WTC11 (cell line): ENCODE measurements around the gene SORCS2. TPM values are rescaled to one million over a fixed set of nuclear protein-coding genes. Genes with fewer than 3 reads are reported as not detected.

Source experiments
- ATAC-seq: fragments of 200-7000 bp; cut with Tn5 transposase; 2 replicates; pipeline ENCODE4 v1.10.0; 2021; ENCODE audit warnings: mild to moderate bottlenecking, moderate library complexity
- CTCF ChIA-PET: fragments of 300-600 bp; sonication (Branson Sonifier 250); formaldehyde crosslinking; loops from one replicate; lab custom pipeline; 2021; ENCODE audit warnings: antibody characterized with exemption; lab: Charles Lee
- POLR2A ChIA-PET: fragments of 350-600 bp; sonication (Branson Sonifier 250); formaldehyde crosslinking; loops from one replicate; lab custom pipeline; 2021; ENCODE audit warnings: antibody characterized with exemption; lab: Charles Lee
- DNase-seq: peaks from one replicate; pipeline ENCODE4 v3.0.0; 2021; ENCODE audit warnings: low spot score
- H3K27ac Mint-ChIP-seq: 2 replicates; pipeline ENCODE4 v1.8.0; 2021; ENCODE audit warnings: mixed read lengths
- H3K27me3 Mint-ChIP-seq: 2 replicates; pipeline ENCODE4 v1.8.0; 2021; ENCODE audit warnings: low read depth, mild to moderate bottlenecking, moderate library complexity, mixed read lengths
- H3K36me3 Mint-ChIP-seq: 2 replicates; pipeline ENCODE4 v1.8.0; 2021; ENCODE audit warnings: mixed read lengths
- H3K4me1 Mint-ChIP-seq: 2 replicates; pipeline ENCODE4 v1.8.0; 2022; ENCODE audit warnings: mixed read lengths
- H3K4me3 Mint-ChIP-seq: 2 replicates; pipeline ENCODE4 v1.8.0; 2021; ENCODE audit warnings: mild to moderate bottlenecking, moderate library complexity, mixed read lengths
- H3K9me3 Mint-ChIP-seq: 2 replicates; pipeline ENCODE4 v1.8.0; 2021; ENCODE audit warnings: mixed read lengths
- AFF4 ChIP-seq: sonication (generic); formaldehyde crosslinking; IDR thresholded peaks from 2 replicates; pipeline ENCODE4 v1.8.1; 2023; ENCODE audit warnings: mild to moderate bottlenecking, missing genetic modification reagents, borderline replicate concordance
- ATF3 ChIP-seq: sonication (generic); formaldehyde crosslinking; conservative IDR thresholded peaks from 2 replicates; pipeline ENCODE4 v1.8.1; 2022; ENCODE audit warnings: mild to moderate bottlenecking, missing genetic modification reagents
- ATF6 ChIP-seq: sonication (generic); formaldehyde crosslinking; IDR thresholded peaks from 2 replicates; pipeline ENCODE4 v1.8.1; 2023; ENCODE audit warnings: mild to moderate bottlenecking, missing genetic modification reagents
- E2F4 ChIP-seq: sonication (generic); formaldehyde crosslinking; IDR thresholded peaks from 2 replicates; pipeline ENCODE4 v1.8.1; 2022; ENCODE audit warnings: low read depth, mild to moderate bottlenecking, moderate library complexity, missing genetic modification reagents, borderline replicate concordance
- EMX1 ChIP-seq: fragments of 250-450 bp; sonication (Bioruptor Pico); IDR thresholded peaks from 2 replicates; pipeline ENCODE4 v1.8.0; 2021; ENCODE audit warnings: mild to moderate bottlenecking
- ETV6 ChIP-seq: sonication (generic); formaldehyde crosslinking; IDR thresholded peaks from 2 replicates; pipeline ENCODE4 v1.8.1; 2022; ENCODE audit warnings: mild to moderate bottlenecking, missing genetic modification reagents
- FOXK1 ChIP-seq: sonication (generic); formaldehyde crosslinking; IDR thresholded peaks from 2 replicates; pipeline ENCODE4 v1.8.0; 2022; ENCODE audit warnings: mild to moderate bottlenecking, moderate library complexity, missing genetic modification reagents
- GRHL2 ChIP-seq: fragments of 250-450 bp; sonication (Bioruptor Pico); IDR thresholded peaks from 2 replicates; pipeline ENCODE4 v1.8.0; 2022; ENCODE audit warnings: mild to moderate bottlenecking, moderate library complexity; ENCODE audit not compliant: insufficient replicate concordance, severe bottlenecking
- MLX ChIP-seq: sonication (generic); formaldehyde crosslinking; IDR thresholded peaks from 2 replicates; pipeline ENCODE4 v1.8.1; 2023; ENCODE audit warnings: mild to moderate bottlenecking, missing genetic modification reagents, moderate library complexity
- MXD4 ChIP-seq: fragments of 250-450 bp; sonication (Bioruptor Pico); IDR thresholded peaks from 2 replicates; pipeline ENCODE4 v1.8.0; 2021; ENCODE audit warnings: mild to moderate bottlenecking, moderate library complexity, borderline replicate concordance
- NR1H2 ChIP-seq: sonication (generic); formaldehyde crosslinking; IDR thresholded peaks from 2 replicates; pipeline ENCODE4 v1.9.0; 2021; ENCODE audit warnings: mild to moderate bottlenecking, moderate library complexity, missing genetic modification reagents
- NR3C1 ChIP-seq: sonication (generic); formaldehyde crosslinking; conservative IDR thresholded peaks from 2 replicates; pipeline ENCODE4 v1.8.1; 2023; ENCODE audit warnings: low read depth, mild to moderate bottlenecking, missing genetic modification reagents
- SMAD3 ChIP-seq: sonication (generic); formaldehyde crosslinking; IDR thresholded peaks from 2 replicates; pipeline ENCODE4 v1.8.0; 2022; ENCODE audit warnings: missing genetic modification reagents, mild to moderate bottlenecking, borderline replicate concordance
- SOX15 ChIP-seq: fragments of 250-450 bp; sonication (Bioruptor Pico); IDR thresholded peaks from 2 replicates; pipeline ENCODE4 v1.9.0; 2021; ENCODE audit warnings: mild to moderate bottlenecking
- STAT6 ChIP-seq: sonication (generic); formaldehyde crosslinking; conservative IDR thresholded peaks from 2 replicates; pipeline ENCODE4 v1.8.1; 2023; ENCODE audit warnings: mild to moderate bottlenecking, low read depth, missing genetic modification reagents, moderate library complexity
- TCF7 ChIP-seq: sonication (generic); formaldehyde crosslinking; IDR thresholded peaks from 2 replicates; pipeline ENCODE4 v1.8.0; 2022; ENCODE audit warnings: mild to moderate bottlenecking, low read depth, missing genetic modification reagents, moderate library complexity
- ZBTB43 ChIP-seq: sonication (generic); formaldehyde crosslinking; IDR thresholded peaks from 2 replicates; pipeline ENCODE4 v1.8.1; 2023; ENCODE audit warnings: mild to moderate bottlenecking, missing genetic modification reagents
- ZNF138 ChIP-seq: sonication (generic); formaldehyde crosslinking; conservative IDR thresholded peaks from 2 replicates; pipeline ENCODE4 v1.8.1; 2022; ENCODE audit warnings: mild to moderate bottlenecking, moderate library complexity, missing genetic modification reagents
- ZNF219 ChIP-seq: sonication (generic); formaldehyde crosslinking; IDR thresholded peaks from 2 replicates; pipeline ENCODE4 v1.8.0; 2023; ENCODE audit warnings: missing genetic modification reagents, mild to moderate bottlenecking, borderline replicate concordance
- ZNF232 ChIP-seq: sonication (generic); formaldehyde crosslinking; IDR thresholded peaks from 2 replicates; pipeline ENCODE4 v1.8.0; 2022; ENCODE audit warnings: mild to moderate bottlenecking, missing genetic modification reagents
- total RNA-seq: library from RNA; stranded (reverse); gene quantifications from 3 replicates; pipeline ENCODE4 v1.2.3, GENCODE V29; 2021

Gene SORCS2
- total RNA-seq, 1 experiment from 2014 or later: 6.6 TPM

GRCh38 chr4:7712021-7712671, 519.8 kb downstream of the SORCS2 start:
- H3K27ac Mint-ChIP-seq: no peak overlapping the region
- no peaks in the 10 kb centered on the region for H3K27me3 Mint-ChIP-seq
- TF ChIP-seq ZNF232 (CRISPR knock-in tag) (no peak), ZNF138 (no peak), NR3C1 (CRISPR knock-in tag) (no peak), SOX15 (no peak)
- CTCF ChIA-PET: no interaction called here
- DNase-seq (no peak), ATAC-seq (no peak)
- POLR2A ChIA-PET: no interaction called here
- H3K9me3 Mint-ChIP-seq: no peaks in the 10 kb centered on the region
- no peak overlapping the region for H3K4me3 Mint-ChIP-seq
- no peaks in the 10 kb centered on the region for H3K4me1 Mint-ChIP-seq
- no peaks in the 10 kb centered on the region for H3K36me3 Mint-ChIP-seq

GRCh38 chr4:7713757-7714156, 521.4 kb downstream of the SORCS2 start:
- TF ChIP-seq ZBTB43 (CRISPR knock-in tag): no peak
- TF ChIP-seq FOXK1: no peak
- no peak for TF ChIP-seq NR1H2 (CRISPR knock-in tag)
- no peak for TF ChIP-seq ATF3 (CRISPR knock-in tag)
- no peak for TF ChIP-seq ZNF219 (CRISPR knock-in tag)
- TF ChIP-seq TCF7 (CRISPR knock-in tag): no peak
- TF ChIP-seq ZNF138: no peak
- no peak for TF ChIP-seq ETV6 (CRISPR knock-in tag)
- TF ChIP-seq EMX1 (CRISPR knock-in tag): no peak
- TF ChIP-seq E2F4: no peak
- no peak for TF ChIP-seq MXD4 (CRISPR knock-in tag)
- no peak for TF ChIP-seq ATF6 (CRISPR knock-in tag)
- TF ChIP-seq MLX: no peak
- no peak for TF ChIP-seq SMAD3
- H3K27me3 Mint-ChIP-seq: peaks cover 2% of the 10 kb centered on the region
- CTCF ChIA-PET: interaction anchor here (1.2 kb wide), 1 partner anchor 9 kb away, joined by 6 read pairs; no protein-coding TSS in a partner anchor
- no peaks in the 10 kb centered on the region for H3K36me3 Mint-ChIP-seq
- DNase-seq (no peak), ATAC-seq (no peak)
- peaks cover 3% of the 10 kb centered on the region for H3K4me1 Mint-ChIP-seq
- H3K9me3 Mint-ChIP-seq: no peaks in the 10 kb centered on the region
- H3K4me3 Mint-ChIP-seq: no peak overlapping the region
- no peak overlapping the region for H3K27ac Mint-ChIP-seq
- POLR2A ChIA-PET: no interaction called here

GRCh38 chr4:7714176-7714575, 521.8 kb downstream of the SORCS2 start:
- peaks cover 6% of the 10 kb centered on the region for H3K27me3 Mint-ChIP-seq
- H3K27ac Mint-ChIP-seq: no peak overlapping the region
- ChIA-PET POLR2A (no interaction called here), CTCF (interaction anchor here (1.2 kb wide), 1 partner anchor 10 kb away, joined by 6 read pairs; no protein-coding TSS in a partner anchor)
- peaks cover 3% of the 10 kb centered on the region for H3K4me1 Mint-ChIP-seq
- H3K4me3 Mint-ChIP-seq: no peak overlapping the region
- ATAC-seq: no peak
- no peaks in the 10 kb centered on the region for H3K36me3 Mint-ChIP-seq
- no peak for DNase-seq
- no peaks in the 10 kb centered on the region for H3K9me3 Mint-ChIP-seq
- TF ChIP-seq AFF4 (CRISPR knock-in tag) (no peak), STAT6 (CRISPR knock-in tag) (no peak), GRHL2 (CRISPR knock-in tag) (no peak)
